Parathyroid adenoma (tissue), 2 donors: ENCODE data around the gene ETS1.

ENCODE experiments used
- H2AFZ ChIP-seq: fragments of 300-600 bp; sonication (generic); one replicate; pipeline ENCODE4 v1.7.0; 2017; ENCODE audit warnings: antibody characterized with exemption, mild to moderate bottlenecking
- H3K27ac ChIP-seq: fragments of 300-600 bp; sonication (generic); one replicate; pipeline ENCODE4 v1.7.0; 2017
- H3K27me3 ChIP-seq: fragments of 300-600 bp; sonication (generic); one replicate; pipeline ENCODE4 v1.7.0; 2017; ENCODE audit warnings: low read length; ENCODE audit not compliant: control insufficient read depth, insufficient read depth
- H3K36me3 ChIP-seq: fragments of 300-600 bp; sonication (generic); one replicate; pipeline ENCODE4 v1.7.0; 2017; ENCODE audit warnings: low read length; ENCODE audit not compliant: control insufficient read depth, insufficient read depth
- H3K4me1 ChIP-seq: fragments of 300-600 bp; sonication (generic); one replicate; pipeline ENCODE4 v1.7.0; 2017; ENCODE audit warnings: control low read depth
- H3K4me2 ChIP-seq: fragments of 300-600 bp; sonication (generic); one replicate; pipeline ENCODE4 v1.7.0; 2017; ENCODE audit warnings: low read length
- H3K4me3 ChIP-seq: fragments of 300-600 bp; sonication (generic); one replicate; pipeline ENCODE4 v1.7.0; 2017; ENCODE audit warnings: low read depth, low read length
- H3K79me2 ChIP-seq: fragments of 300-600 bp; sonication (generic); one replicate; pipeline ENCODE4 v1.7.0; 2017; ENCODE audit warnings: control low read depth
- H3K9ac ChIP-seq: fragments of 300-600 bp; sonication (generic); one replicate; pipeline ENCODE4 v1.7.0; 2017; ENCODE audit warnings: mild to moderate bottlenecking
- H3K9me3 ChIP-seq: fragments of 300-600 bp; sonication (generic); one replicate; pipeline ENCODE4 v1.7.0; 2017; ENCODE audit warnings: low read length; ENCODE audit not compliant: control insufficient read depth
- TF ChIP-seq, protein P1 (sequence below): fragments of 300-600 bp; sonication (generic); IDR thresholded peaks from one replicate; pipeline ENCODE4 v1.7.0; 2017; ENCODE audit warnings: antibody characterized with exemption, mild to moderate bottlenecking
- donor health status: primary hyperparathyroidism.

The ETS1 gene

DNA sequence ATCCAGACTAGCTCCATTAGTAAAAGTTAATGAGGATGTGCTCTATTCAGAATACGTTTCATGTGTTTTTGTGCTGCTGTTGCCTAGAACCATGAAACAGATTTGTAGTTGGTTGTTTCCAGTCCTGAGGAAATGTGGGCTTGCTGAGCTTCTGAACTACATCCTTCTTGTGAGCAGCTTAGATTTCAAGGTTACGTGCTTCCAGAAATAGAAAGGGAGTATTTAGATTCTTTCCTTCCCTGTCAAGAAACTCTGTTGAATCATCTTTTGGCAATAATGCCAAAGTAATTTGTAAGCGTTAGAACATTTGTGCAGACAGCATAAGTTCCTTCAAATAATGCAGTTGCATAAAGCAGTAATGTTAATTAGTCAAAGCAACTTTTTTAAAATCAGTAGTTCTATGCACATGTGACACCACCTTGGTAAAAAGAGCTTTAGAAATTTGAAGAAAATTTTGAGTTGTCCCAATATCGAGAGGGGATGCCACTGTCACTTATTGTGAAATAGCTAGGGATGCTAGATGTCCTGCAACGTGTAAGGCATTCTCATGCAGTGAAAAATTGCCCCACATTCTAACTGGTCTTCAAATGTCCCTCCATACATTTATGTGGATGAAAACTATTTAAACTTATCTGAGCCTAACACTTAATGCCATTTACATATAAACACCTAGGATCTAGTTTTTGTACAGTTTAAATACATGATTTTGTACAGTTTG lies 169.6 kb downstream of the ETS1 start:
- Histone ChIP-seq H3K4me3 (no peak overlapping the region), H3K9me3 (no peaks in the 10 kb centered on the region), H3K9ac (no peak overlapping the region), H3K79me2 (no peaks in the 10 kb centered on the region), H3K36me3 (no peaks in the 10 kb centered on the region), H3K4me1 (no peaks in the 10 kb centered on the region), H2AFZ (no peak overlapping the region), H3K27ac (no peak overlapping the region), H3K4me2 (peak overlapping the region; percentile 35), H3K27me3 (no peaks in the 10 kb centered on the region)
- TF ChIP-seq, protein P1, sequence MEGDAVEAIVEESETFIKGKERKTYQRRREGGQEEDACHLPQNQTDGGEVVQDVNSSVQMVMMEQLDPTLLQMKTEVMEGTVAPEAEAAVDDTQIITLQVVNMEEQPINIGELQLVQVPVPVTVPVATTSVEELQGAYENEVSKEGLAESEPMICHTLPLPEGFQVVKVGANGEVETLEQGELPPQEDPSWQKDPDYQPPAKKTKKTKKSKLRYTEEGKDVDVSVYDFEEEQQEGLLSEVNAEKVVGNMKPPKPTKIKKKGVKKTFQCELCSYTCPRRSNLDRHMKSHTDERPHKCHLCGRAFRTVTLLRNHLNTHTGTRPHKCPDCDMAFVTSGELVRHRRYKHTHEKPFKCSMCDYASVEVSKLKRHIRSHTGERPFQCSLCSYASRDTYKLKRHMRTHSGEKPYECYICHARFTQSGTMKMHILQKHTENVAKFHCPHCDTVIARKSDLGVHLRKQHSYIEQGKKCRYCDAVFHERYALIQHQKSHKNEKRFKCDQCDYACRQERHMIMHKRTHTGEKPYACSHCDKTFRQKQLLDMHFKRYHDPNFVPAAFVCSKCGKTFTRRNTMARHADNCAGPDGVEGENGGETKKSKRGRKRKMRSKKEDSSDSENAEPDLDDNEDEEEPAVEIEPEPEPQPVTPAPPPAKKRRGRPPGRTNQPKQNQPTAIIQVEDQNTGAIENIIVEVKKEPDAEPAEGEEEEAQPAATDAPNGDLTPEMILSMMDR: no peak

DNA sequence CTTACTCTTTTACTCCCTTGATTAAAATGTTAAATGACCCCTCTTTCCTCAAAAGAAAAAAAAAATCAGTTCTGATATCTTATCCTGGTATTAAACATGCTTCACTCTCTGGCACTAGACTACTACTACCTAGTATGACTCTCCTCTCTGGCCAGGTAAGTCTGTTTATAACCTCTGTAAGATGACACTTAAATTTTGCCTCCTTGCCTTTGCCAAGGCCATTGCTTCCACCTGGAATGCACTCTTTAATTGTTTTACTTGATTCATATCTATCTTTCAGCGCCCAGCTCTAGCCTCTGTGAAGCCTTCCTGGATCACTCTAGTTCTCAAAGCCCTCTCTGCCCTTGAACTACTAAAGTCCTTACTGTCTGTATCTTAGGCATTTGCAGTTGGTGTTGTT lies 170.4 kb downstream of the ETS1 start:
- Histone ChIP-seq H3K27ac (peak overlapping the region; percentile 59), H3K36me3 (no peaks in the 10 kb centered on the region), H2AFZ (no peak overlapping the region), H3K9ac (no peak overlapping the region), H3K9me3 (no peaks in the 10 kb centered on the region), H3K27me3 (no peaks in the 10 kb centered on the region), H3K79me2 (no peaks in the 10 kb centered on the region), H3K4me3 (no peak overlapping the region), H3K4me2 (peak overlapping the region; percentile 35), H3K4me1 (no peaks in the 10 kb centered on the region)
- TF ChIP-seq, protein P1: no peak

DNA sequence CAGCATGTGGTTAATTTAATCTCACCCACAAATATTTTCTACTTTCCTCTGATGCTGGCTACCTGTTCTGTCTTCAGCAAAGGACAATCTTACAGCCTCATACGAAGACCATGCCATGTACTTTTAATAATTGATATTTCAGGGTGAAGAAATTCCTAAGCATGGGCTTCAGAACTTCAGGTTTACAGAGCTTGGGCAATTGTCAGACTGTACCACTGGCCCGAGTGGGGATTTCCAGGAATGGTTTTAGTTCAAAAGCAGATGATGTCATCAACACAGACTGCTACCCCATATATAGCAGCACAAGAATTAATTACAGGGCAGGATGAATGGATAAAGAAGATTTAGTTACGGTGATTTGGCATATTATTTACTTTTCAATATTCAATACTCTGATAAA lies 171.8 kb downstream of the ETS1 start:
- H3K4me3 ChIP-seq: no peak overlapping the region
- H3K79me2 ChIP-seq: no peaks in the 10 kb centered on the region
- no peaks in the 10 kb centered on the region for H3K36me3 ChIP-seq
- H3K4me1 ChIP-seq: no peaks in the 10 kb centered on the region
- H3K4me2 ChIP-seq: no peak overlapping the region
- TF ChIP-seq, protein P1: no peak
- H3K9ac ChIP-seq: no peak overlapping the region
- no peak overlapping the region for H3K27ac ChIP-seq
- no peaks in the 10 kb centered on the region for H3K27me3 ChIP-seq
- H3K9me3 ChIP-seq: no peaks in the 10 kb centered on the region
- no peak overlapping the region for H2AFZ ChIP-seq

DNA sequence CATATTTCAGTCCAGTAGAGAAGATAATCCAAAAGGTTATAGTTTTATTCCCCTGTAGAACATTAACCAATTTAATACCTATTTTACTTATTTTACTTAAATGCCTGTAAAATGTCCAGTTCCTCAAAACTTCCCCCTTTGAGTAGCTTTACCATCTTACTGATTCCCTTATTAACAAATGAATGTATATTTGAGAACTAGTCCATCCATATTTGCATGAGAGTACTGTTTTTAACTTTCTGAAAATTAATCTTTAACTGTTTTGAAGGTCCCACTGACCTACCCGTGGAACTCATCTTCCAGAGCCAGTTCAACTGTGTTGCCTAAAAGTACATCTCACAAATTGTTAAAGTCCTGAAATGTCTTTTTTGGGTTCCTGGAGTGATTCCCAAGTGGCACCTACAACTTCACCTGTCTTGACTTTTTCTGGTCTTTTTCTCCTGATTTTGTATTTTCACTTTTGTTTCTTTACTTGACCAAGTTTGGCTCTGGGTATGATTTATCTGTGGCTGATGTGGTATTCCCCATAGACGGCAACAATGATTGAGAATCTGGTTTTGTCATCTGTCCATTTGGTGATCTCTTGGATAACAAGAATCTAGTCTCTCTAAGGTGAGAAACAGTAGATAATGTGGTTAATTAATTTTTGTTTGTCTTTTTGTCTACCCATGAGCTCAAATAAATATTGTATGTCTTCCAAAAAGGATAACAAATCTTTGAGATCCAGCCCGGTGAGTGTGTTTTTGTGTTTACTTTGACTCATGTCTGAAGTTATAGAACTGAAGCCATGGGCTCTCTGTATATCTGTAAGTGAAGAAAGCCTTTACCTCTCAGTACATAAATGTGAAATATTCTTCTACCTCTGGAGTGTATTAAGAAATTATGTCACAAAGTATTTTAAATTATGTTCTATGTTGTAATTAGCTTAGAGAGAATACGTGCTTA lies 174.2 kb downstream of the ETS1 start:
- H3K79me2 ChIP-seq: no peaks in the 10 kb centered on the region
- H3K36me3 ChIP-seq: no peaks in the 10 kb centered on the region
- no peaks in the 10 kb centered on the region for H3K4me1 ChIP-seq
- H3K9me3 ChIP-seq: no peaks in the 10 kb centered on the region
- no peak overlapping the region for H2AFZ ChIP-seq
- no peak overlapping the region for H3K4me2 ChIP-seq
- H3K9ac ChIP-seq: no peak overlapping the region
- TF ChIP-seq, protein P1: no peak
- H3K27ac ChIP-seq: no peak overlapping the region
- no peak overlapping the region for H3K4me3 ChIP-seq
- no peaks in the 10 kb centered on the region for H3K27me3 ChIP-seq
